ENCODE data around the gene SERTM1.

- TF ChIP-seq, protein P1, sequence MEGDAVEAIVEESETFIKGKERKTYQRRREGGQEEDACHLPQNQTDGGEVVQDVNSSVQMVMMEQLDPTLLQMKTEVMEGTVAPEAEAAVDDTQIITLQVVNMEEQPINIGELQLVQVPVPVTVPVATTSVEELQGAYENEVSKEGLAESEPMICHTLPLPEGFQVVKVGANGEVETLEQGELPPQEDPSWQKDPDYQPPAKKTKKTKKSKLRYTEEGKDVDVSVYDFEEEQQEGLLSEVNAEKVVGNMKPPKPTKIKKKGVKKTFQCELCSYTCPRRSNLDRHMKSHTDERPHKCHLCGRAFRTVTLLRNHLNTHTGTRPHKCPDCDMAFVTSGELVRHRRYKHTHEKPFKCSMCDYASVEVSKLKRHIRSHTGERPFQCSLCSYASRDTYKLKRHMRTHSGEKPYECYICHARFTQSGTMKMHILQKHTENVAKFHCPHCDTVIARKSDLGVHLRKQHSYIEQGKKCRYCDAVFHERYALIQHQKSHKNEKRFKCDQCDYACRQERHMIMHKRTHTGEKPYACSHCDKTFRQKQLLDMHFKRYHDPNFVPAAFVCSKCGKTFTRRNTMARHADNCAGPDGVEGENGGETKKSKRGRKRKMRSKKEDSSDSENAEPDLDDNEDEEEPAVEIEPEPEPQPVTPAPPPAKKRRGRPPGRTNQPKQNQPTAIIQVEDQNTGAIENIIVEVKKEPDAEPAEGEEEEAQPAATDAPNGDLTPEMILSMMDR (IDR thresholded peaks at IDR 0.05) = no peak
- no peak for TF ChIP-seq POLR2AphosphoS5 (IDR thresholded peaks at IDR 0.05)
- no peak for TF ChIP-seq POLR2A (IDR thresholded peaks at IDR 0.05)
- TF ChIP-seq EP300 (IDR thresholded peaks at IDR 0.05) = no peak
Measured at GRCh38 chr13:36746051-36746450, 72.2 kb downstream of the SERTM1 start.

All from gastroesophageal sphincter (tissue), 3 donors.